Measurements from ENCODE around the gene CEP152.

Gene CEP152

DNA sequence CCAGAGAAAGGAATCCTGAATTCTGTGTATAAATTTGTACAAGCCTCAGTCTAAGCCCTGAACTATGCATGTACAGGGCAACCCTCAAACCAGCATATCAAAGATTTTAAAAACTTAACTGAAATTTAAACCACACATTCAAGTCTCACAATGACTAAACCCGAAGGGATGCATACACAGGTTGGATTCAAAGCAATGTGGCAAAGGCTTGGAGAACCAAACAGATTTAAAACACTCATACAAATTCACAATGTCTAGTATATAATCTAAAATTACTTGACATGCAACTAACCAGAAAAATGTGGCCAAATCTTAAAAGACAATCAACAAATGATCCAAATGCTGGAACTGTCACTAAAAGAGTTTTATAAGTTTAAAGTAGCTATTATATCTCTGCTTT is 36.4 kb downstream of the CEP152 start:
- 100% methylated on average over 1 of the region's 1 CpG; no CpG with 5 or more reads in 1 of the 2 experiments for WGBS, 2 experiments (ENCODE audit: insufficient coverage in 2 of 2)

DNA sequence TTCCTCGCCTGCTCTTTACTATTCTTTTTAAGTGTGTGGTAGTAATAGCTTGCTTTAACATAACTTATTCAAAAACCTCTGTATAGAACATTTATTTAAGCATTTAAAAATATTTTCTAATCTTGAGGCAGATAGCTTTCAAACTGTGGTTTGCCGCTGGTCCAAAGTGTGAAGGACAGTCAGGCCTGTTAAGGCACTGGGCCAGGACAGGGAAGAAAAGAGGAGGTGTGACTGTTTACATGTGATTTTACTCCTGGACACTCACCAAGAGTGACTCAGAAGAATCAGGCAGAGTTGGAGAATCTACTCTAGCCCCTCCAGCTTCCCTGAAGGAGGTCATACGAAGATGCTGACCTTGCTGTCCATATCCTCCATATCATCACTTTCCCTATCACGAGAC is 44.7 kb downstream of the CEP152 start:
- H3K4me3 ChIP-seq (ENCODE audit: extremely low read depth, insufficient read depth, low read length, poor library complexity, severe bottlenecking): no peak overlapping the region
- no peaks in the 10 kb centered on the region for H3K9me3 ChIP-seq (ENCODE audit: control insufficient read depth, low read length)
- no CpG with 5 or more reads among the region's 4 CpGs for WGBS, 2 experiments (ENCODE audit: insufficient coverage in 2 of 2)
- no peaks in the 10 kb centered on the region for H3K4me1 ChIP-seq (ENCODE audit: control insufficient read depth, insufficient read depth, low read length, poor library complexity, severe bottlenecking)
- H3K36me3 ChIP-seq (ENCODE audit: control insufficient read depth, insufficient read depth, low read length): peaks cover 17% of the 10 kb centered on the region
- H3K27ac ChIP-seq (ENCODE audit: low read depth, low read length, severe bottlenecking): no peak overlapping the region

More for the DNA sequence above, 36.4 kb downstream of the CEP152 start:
- no peaks in the 10 kb centered on the region for H3K4me1 ChIP-seq (ENCODE audit: control insufficient read depth, insufficient read depth, low read length, poor library complexity, severe bottlenecking)
- H3K36me3 ChIP-seq (ENCODE audit: control insufficient read depth, insufficient read depth, low read length): peaks cover 5% of the 10 kb centered on the region
- H3K9me3 ChIP-seq (ENCODE audit: control insufficient read depth, low read length): peaks cover 4% of the 10 kb centered on the region
- H3K4me3 ChIP-seq (ENCODE audit: extremely low read depth, insufficient read depth, low read length, poor library complexity, severe bottlenecking): no peak overlapping the region
- H3K27ac ChIP-seq (ENCODE audit: low read depth, low read length, severe bottlenecking): no peak overlapping the region

DNA sequence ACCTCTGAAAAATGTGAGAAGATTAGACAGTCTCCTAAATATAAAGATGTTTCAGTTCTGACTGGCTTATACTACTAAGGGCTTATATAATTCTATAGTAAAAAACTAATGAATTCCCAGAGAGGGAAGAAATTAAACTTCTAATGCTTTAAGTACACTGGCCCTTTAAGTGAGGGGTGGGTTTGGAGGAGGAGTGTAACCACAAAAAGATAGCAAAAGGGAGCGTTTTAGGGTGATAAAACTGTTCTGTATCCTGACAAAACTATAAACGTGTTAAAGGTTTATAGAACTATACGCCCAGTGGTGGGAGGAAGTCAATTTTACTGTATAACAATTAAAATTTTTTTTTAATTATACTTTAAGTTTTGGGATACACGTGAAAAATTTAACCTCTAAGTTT is 45.8 kb downstream of the CEP152 start:
- Histone ChIP-seq H3K36me3 (ENCODE audit: control insufficient read depth, insufficient read depth, low read length) (peaks cover 17% of the 10 kb centered on the region), H3K4me1 (ENCODE audit: control insufficient read depth, insufficient read depth, low read length, poor library complexity, severe bottlenecking) (no peaks in the 10 kb centered on the region), H3K9me3 (ENCODE audit: control insufficient read depth, low read length) (no peaks in the 10 kb centered on the region), H3K27ac (ENCODE audit: low read depth, low read length, severe bottlenecking) (no peak overlapping the region), H3K4me3 (ENCODE audit: extremely low read depth, insufficient read depth, low read length, poor library complexity, severe bottlenecking) (no peak overlapping the region)
- WGBS, 2 experiments (ENCODE audit: insufficient coverage in 2 of 2): no CpG with 5 or more reads among the region's 4 CpGs

DNA sequence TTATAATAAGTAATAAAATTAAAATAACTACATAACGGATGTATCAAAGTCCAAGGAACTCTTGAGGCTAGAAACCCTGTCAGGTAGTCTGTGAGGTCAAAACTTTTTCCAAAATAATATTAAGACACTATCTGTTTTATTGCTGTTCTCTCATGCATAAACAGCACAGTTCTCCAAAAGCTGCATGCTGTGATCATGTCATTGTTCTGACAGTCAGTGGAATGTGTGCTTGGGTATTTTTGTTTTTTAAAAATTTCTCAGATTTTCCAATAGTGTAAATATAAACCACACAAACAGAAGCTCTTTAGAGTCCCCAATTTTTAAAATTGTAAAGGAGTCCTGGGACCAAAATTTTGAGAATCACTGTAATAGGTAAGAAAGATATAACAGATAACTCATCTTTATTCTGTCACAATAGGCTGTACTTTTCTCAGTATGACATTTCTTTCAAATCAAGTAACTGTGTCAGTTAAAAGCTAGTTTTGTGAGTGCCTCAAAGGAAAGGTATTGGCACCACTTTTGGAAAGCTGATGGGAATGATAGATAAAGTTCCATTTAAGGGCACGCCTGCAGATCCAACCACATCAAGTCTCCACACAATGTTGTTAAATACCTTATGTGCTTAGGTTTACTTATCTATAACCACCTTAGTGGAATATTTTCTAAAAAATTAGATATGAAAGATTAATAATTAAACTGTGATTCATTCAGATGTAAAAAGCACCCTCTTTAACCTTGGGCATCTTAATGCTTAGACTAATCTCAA is 49.3 kb downstream of the CEP152 start:
- Histone ChIP-seq H3K4me1 (ENCODE audit: control insufficient read depth, insufficient read depth, low read length, poor library complexity, severe bottlenecking) (no peaks in the 10 kb centered on the region), H3K36me3 (ENCODE audit: control insufficient read depth, insufficient read depth, low read length) (peaks cover 13% of the 10 kb centered on the region), H3K27ac (ENCODE audit: low read depth, low read length, severe bottlenecking) (no peak overlapping the region), H3K9me3 (ENCODE audit: control insufficient read depth, low read length) (no peaks in the 10 kb centered on the region), H3K4me3 (ENCODE audit: extremely low read depth, insufficient read depth, low read length, poor library complexity, severe bottlenecking) (no peak overlapping the region)
- no CpG with 5 or more reads among the region's 2 CpGs for WGBS, 2 experiments (ENCODE audit: insufficient coverage in 2 of 2)

DNA sequence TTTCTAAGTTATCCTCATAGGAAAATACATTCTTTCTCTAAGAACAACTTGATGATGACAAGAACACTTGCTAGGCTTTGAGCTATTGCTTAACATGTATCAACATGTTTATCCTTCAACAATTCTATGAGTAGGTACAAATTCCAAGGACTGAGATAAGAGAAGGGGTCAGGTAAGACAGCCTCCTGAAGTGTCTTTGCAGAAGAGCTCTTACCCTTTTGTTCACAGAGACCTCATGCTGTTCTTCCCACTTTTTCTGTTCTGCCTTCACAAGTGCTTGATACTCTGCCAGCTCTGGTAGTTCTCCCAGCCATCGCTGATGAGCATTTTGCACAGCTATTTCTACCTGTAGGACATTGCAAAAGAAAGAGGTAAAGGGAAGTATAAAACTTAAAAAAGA is 50.9 kb downstream of the CEP152 start:
- Histone ChIP-seq H3K36me3 (ENCODE audit: control insufficient read depth, insufficient read depth, low read length) (peaks cover 11% of the 10 kb centered on the region), H3K27ac (ENCODE audit: low read depth, low read length, severe bottlenecking) (no peak overlapping the region), H3K9me3 (ENCODE audit: control insufficient read depth, low read length) (no peaks in the 10 kb centered on the region), H3K4me3 (ENCODE audit: extremely low read depth, insufficient read depth, low read length, poor library complexity, severe bottlenecking) (no peak overlapping the region), H3K4me1 (ENCODE audit: control insufficient read depth, insufficient read depth, low read length, poor library complexity, severe bottlenecking) (no peaks in the 10 kb centered on the region)
- no CpG with 5 or more reads among the region's 1 CpG for WGBS, 2 experiments (ENCODE audit: insufficient coverage in 2 of 2)

DNA sequence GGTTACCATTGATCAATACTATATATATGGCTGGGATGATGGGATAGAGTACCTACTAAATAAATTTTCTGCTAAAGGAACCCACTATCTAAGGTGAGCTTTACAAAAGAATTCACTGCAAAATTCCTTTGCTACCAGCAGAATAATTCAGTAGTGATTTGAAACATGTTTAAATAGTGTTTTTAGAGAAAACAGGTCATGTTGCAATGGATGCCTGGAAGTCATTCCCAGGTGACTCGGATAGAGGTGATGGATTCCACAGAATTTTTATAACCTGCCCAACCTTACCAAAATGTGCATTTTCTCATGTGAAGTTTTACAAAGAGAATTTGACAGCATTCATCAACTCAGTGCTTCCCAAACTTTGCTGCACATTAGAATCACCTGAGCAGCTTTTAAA is 53.2 kb downstream of the CEP152 start:
- Histone ChIP-seq H3K27ac (ENCODE audit: low read depth, low read length, severe bottlenecking) (no peak overlapping the region), H3K9me3 (ENCODE audit: control insufficient read depth, low read length) (no peaks in the 10 kb centered on the region), H3K36me3 (ENCODE audit: control insufficient read depth, insufficient read depth, low read length) (peaks cover 11% of the 10 kb centered on the region), H3K4me3 (ENCODE audit: extremely low read depth, insufficient read depth, low read length, poor library complexity, severe bottlenecking) (no peak overlapping the region), H3K4me1 (ENCODE audit: control insufficient read depth, insufficient read depth, low read length, poor library complexity, severe bottlenecking) (no peaks in the 10 kb centered on the region)
- 100% methylated on average over 1 of the region's 1 CpG; no CpG with 5 or more reads in 1 of the 2 experiments for WGBS, 2 experiments (ENCODE audit: insufficient coverage in 2 of 2)

DNA sequence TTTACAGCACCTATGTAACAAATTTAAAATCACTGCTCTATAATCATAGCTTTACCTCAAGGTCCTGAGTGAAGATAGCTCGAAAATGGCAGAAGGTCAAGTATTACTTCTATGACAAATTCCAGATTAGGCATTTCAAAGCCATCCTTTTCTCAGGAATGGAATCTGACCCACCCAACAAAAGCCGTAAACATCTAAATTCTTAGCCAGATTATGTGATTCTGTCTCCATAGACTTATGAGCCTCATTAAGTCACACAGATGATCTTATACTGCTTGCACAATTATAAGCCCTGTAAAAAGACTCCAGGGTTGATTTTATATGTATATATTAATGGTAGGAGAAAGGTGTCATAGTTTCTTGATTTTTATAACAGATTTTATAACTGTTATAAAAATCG is 56.9 kb downstream of the CEP152 start:
- Histone ChIP-seq H3K4me3 (ENCODE audit: extremely low read depth, insufficient read depth, low read length, poor library complexity, severe bottlenecking) (no peak overlapping the region), H3K4me1 (ENCODE audit: control insufficient read depth, insufficient read depth, low read length, poor library complexity, severe bottlenecking) (peaks cover under 1% of the 10 kb centered on the region), H3K9me3 (ENCODE audit: control insufficient read depth, low read length) (no peaks in the 10 kb centered on the region), H3K27ac (ENCODE audit: low read depth, low read length, severe bottlenecking) (no peak overlapping the region), H3K36me3 (ENCODE audit: control insufficient read depth, insufficient read depth, low read length) (peaks cover 11% of the 10 kb centered on the region)
- WGBS, 2 experiments (ENCODE audit: insufficient coverage in 2 of 2): 94% methylated on average over 2 of the region's 3 CpGs

DNA sequence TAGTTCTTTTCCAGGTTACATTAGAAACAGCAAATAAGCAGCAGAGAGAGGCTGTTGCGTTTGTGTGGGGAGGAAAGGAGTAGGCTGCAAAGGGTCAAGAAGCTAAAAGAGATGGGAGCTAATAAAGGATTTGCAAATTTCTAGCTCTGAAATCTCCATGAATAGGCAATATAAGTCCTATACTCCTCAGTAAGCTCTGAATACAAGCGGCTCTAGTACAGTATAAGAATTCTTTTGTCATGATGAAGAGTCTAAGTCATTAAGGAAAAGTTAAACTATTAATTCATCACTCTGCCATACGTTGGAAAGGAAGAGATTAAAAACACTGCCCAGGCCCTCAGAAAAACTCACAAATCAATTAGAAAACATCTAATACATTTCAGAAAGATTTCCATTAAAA is 59.3 kb downstream of the CEP152 start:
- no peak overlapping the region for H3K4me3 ChIP-seq (ENCODE audit: extremely low read depth, insufficient read depth, low read length, poor library complexity, severe bottlenecking)
- no peak overlapping the region for H3K27ac ChIP-seq (ENCODE audit: low read depth, low read length, severe bottlenecking)
- WGBS, 2 experiments (ENCODE audit: insufficient coverage in 2 of 2): 80% methylated on average over 1 of the region's 3 CpGs; no CpG with 5 or more reads in 1 of the 2 experiments
- peaks cover 14% of the 10 kb centered on the region for H3K4me1 ChIP-seq (ENCODE audit: control insufficient read depth, insufficient read depth, low read length, poor library complexity, severe bottlenecking)
- no peaks in the 10 kb centered on the region for H3K9me3 ChIP-seq (ENCODE audit: control insufficient read depth, low read length)
- H3K36me3 ChIP-seq (ENCODE audit: control insufficient read depth, insufficient read depth, low read length): peaks cover 12% of the 10 kb centered on the region

DNA sequence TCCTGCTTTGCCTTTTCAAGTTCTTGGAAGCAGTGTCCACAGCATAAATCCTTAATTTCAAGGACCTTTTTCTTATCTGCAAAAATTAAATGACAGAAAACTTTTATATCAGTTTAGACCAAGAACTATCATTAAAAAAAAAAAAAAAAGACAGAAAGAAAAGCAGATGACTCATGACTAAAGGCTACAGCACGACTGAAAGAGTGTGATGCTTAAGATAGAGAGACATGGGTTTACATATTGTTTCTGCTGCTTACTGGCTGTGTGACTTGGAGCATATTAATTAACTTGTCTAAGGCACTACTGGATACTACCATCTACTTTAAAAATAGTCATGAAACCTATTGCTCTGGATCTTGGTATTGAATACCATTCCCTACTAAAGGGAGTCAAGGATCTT is 62.3 kb downstream of the CEP152 start:
- H3K36me3 ChIP-seq (ENCODE audit: control insufficient read depth, insufficient read depth, low read length): peaks cover 11% of the 10 kb centered on the region
- no CpG with 5 or more reads among the region's 1 CpG for WGBS, 2 experiments (ENCODE audit: insufficient coverage in 2 of 2)

DNA sequence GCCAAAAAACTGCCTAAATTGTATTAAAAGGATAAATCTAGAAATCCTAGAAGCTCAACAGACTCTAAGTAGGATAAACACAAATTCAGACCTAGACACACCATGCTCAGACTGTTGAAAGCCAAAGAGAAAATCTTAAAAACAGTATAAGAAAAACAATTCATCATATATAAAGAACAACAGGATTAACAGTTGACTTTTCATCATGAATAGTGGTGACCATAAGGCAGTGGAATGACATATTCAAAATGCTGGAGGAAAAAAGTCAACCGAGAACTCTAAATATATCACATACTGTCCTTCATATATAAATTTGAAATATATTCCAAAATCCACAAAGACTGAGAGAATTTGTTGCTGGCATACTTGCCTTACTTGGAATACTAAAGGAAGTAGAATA is 77.3 kb downstream of the CEP152 start:
- H3K4me3 ChIP-seq (ENCODE audit: extremely low read depth, insufficient read depth, low read length, poor library complexity, severe bottlenecking): no peak overlapping the region
- peaks cover 6% of the 10 kb centered on the region for H3K36me3 ChIP-seq (ENCODE audit: control insufficient read depth, insufficient read depth, low read length)
- no peak overlapping the region for H3K27ac ChIP-seq (ENCODE audit: low read depth, low read length, severe bottlenecking)
- H3K4me1 ChIP-seq (ENCODE audit: control insufficient read depth, insufficient read depth, low read length, poor library complexity, severe bottlenecking): no peaks in the 10 kb centered on the region
- H3K9me3 ChIP-seq (ENCODE audit: control insufficient read depth, low read length): peaks cover 4% of the 10 kb centered on the region
- WGBS, 2 experiments (ENCODE audit: insufficient coverage in 2 of 2): no CpG with 5 or more reads among the region's 1 CpG

More for the DNA sequence above, 62.3 kb downstream of the CEP152 start:
- Histone ChIP-seq H3K4me3 (ENCODE audit: extremely low read depth, insufficient read depth, low read length, poor library complexity, severe bottlenecking) (no peak overlapping the region), H3K27ac (ENCODE audit: low read depth, low read length, severe bottlenecking) (peak overlapping the region; percentile 47), H3K4me1 (ENCODE audit: control insufficient read depth, insufficient read depth, low read length, poor library complexity, severe bottlenecking) (peaks cover 14% of the 10 kb centered on the region), H3K9me3 (ENCODE audit: control insufficient read depth, low read length) (no peaks in the 10 kb centered on the region)

DNA sequence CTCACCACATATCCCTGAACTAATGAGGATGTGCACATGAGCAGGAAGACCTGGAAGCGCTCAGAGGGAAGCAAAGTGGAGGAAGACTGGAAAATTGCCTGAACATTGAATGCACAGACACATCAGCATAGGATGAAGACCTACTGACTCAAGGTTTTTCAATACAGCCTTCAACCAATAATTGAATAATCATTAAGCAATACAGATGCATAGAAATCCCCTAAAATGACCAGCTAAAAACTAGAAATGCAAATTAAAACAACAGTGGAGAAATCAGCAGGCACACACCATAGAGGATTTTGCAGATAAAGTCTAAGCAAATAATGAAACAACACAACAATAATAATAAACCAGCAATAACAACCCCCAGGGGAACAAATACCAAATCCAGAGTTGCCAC is 80.4 kb downstream of the CEP152 start:
- Histone ChIP-seq H3K4me1 (ENCODE audit: control insufficient read depth, insufficient read depth, low read length, poor library complexity, severe bottlenecking) (no peaks in the 10 kb centered on the region), H3K36me3 (ENCODE audit: control insufficient read depth, insufficient read depth, low read length) (peaks cover 3% of the 10 kb centered on the region), H3K4me3 (ENCODE audit: extremely low read depth, insufficient read depth, low read length, poor library complexity, severe bottlenecking) (no peak overlapping the region), H3K9me3 (ENCODE audit: control insufficient read depth, low read length) (peaks cover 4% of the 10 kb centered on the region), H3K27ac (ENCODE audit: low read depth, low read length, severe bottlenecking) (no peak overlapping the region)
- WGBS, 2 experiments (ENCODE audit: insufficient coverage in 2 of 2): 86% methylated on average over 1 of the region's 1 CpG; no CpG with 5 or more reads in 1 of the 2 experiments
